Mucosa of gallbladder (tissue), 1 donor: Measurements from ENCODE around the gene CDK12. TPM values are rescaled to one million over a fixed set of nuclear protein-coding genes. Genes with fewer than 3 reads are reported as not detected.
"Not testable (repeated sequence)": the region's sequence is repeated elsewhere in the genome, so short reads cannot be mapped to it uniquely, and the experiment has no call there.

Experiments
- DNase-seq: peaks from one replicate; pipeline ENCODE4 v3.0.0-alpha.2; 2020; ENCODE audit warnings: low spot score
- total RNA-seq: library from RNA; stranded (reverse); gene quantifications from one replicate; pipeline ENCODE4 v1.2.1, GENCODE V29; 2021
- donor health status: DM: no; HTN: no; CAD: no.

Gene CDK12
- total RNA-seq, 1 donor from 2014 or later, result 56.9 TPM

GRCh38 chr17:39507511-39507910 lies 46.2 kb downstream of the CDK12 start:
- DNase-seq, result no peak

- no peak for DNase-seq
These were observed 47.7 kb downstream of the CDK12 start for GRCh38 chr17:39508987-39509386.

GRCh38 chr17:39513309-39513708 lies 52.0 kb downstream of the CDK12 start:
- DNase-seq, result no peak

- no peak for DNase-seq
These were observed 52.6 kb downstream of the CDK12 start for GRCh38 chr17:39513915-39514314.

DNA sequence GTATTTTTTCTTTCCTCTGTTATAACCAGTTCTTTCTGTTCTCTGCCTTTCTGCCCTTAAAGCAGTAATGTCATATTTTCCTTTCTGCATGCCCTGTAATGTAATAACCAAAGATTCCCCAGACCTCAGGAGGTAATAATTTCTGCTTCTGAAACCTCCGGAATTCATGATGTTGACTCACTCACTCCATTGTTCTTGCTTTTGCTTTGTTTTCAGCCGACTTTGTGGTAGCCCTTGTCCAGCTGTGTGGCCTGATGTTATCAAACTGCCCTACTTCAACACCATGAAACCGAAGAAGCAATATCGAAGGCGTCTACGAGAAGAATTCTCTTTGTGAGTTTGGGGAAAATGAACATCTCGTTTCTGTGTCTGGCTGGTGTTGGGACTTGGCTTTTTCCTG lies 55.9 kb downstream of the CDK12 start:
- no peak for DNase-seq

DNA sequence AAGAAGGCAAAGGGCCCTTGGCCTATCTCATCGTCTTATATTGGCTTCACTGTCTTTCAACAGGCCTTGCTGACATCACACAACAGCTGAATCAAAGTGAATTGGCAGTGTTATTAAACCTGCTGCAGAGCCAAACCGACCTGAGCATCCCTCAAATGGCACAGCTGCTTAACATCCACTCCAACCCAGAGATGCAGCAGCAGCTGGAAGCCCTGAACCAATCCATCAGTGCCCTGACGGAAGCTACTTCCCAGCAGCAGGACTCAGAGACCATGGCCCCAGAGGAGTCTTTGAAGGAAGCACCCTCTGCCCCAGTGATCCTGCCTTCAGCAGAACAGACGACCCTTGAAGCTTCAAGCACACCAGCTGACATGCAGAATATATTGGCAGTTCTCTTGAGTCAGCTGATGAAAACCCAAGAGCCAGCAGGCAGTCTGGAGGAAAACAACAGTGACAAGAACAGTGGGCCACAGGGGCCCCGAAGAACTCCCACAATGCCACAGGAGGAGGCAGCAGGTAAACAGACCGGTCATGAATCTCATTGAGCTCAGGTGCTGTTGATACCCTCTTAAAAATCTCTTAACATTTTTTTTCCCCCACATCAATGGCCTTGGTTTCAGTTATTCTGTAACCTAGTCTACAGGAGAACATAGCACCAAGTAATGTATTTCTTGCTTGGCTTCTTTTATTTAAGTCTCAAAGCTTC lies 64.7 kb downstream of the CDK12 start:
- DNase-seq, result no peak

DNA sequence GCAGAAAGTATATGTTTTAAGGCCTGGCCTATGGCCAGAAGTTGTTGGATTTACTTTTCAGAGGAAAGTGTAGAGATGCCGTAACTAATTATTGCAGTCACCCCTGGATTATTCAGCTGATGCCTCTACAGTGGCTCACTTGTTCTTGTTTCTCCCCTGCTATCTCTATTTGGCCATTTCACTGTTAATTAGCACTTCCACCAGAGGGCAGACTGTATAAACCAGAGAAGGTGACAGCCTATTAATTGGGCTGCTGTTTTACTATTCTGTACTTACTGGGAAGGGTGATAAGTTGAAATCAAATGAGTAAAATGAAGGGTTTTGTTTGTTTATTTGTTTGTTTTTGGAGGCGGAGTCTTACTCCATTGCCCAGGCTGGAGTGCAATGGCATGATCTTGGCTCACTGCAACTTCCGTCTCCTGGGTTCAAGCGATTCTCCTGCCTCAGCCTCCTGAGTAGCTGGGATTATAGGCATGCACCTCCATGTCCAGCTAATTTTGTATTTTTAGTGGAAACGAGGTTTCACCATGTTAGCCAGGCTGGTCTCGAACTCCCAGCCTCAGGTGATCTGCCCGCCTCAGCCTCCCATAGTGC lies 66.0 kb downstream of the CDK12 start:
- DNase-seq, result no peak

DNA sequence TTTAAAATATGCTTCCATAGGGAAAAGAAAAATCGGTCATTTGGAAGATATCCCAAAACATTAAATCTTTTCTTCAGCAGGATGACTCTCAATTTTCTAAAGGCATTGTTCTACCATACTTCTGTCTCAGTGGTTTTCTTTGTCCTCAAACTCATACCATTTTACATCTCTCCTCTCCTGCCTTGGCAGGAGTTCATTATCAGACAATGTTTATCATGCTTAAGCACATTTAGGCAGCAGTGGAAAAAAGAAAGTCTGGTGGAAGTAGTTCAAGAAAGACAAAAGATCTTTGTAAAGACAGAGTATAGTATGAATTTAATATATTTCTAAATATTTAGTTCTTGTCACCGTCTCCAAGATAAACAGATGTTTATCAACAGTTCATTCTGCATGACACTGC lies 68.2 kb downstream of the CDK12 start:
- no peak for DNase-seq

- no peak for DNase-seq
These were observed 69.2 kb downstream of the CDK12 start for GRCh38 chr17:39530513-39530912.

GRCh38 chr17:39531252-39531651 lies 70.0 kb downstream of the CDK12 start:
- no peak for DNase-seq

- no peak for DNase-seq
These were observed 72.6 kb downstream of the CDK12 start for GRCh38 chr17:39533891-39534290.

DNA sequence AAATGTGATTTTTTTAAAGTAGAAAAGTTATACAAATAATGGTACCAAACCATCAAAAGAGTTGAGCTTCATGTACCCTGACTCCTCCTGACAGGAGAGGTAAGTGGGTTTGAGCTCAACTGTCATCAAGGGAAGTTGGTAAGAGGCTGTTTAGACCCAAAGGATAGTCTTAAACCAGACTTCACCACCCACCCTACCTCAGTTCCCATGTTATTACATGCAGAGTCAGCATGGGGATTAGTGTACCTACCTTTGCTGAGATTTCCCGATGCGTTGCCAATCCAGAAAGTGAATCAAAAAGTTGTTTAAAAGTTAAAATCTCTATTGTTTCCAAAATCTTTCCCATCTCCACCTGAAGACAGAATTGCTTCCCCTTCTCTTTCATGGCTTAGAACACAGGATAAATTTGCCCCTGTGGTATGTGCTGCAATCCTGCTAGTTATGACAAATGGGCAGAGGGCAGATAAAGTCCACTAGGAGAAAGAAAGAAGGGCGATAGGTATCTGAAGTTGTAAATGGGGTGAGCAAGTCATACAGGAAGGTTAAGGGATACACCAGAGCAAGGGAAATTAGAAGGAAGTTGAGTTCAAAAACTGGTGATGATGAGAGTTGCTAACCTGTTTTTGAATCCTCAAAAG lies 73.6 kb downstream of the CDK12 start:
- DNase-seq, result no peak

DNA sequence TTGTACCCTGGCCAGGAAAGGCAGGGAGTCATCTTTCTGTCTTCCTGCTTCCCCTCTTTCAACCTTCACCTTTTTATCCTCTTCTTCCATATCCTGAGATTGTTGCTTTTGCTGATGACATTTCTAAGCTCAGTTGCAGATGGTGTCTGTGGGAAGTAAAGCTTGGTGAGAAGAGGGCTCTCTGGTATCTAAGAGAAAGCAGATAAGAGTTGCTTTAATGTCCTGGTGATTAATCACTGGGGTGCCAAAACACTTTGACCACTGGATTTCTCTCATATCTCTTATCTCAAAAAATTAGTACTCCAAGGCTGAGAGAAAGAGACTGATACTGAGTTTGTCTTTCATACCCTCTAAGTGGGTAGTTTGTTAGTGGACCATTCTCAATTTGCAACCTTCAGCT lies 75.2 kb downstream of the CDK12 start:
- no peak for DNase-seq

DNA sequence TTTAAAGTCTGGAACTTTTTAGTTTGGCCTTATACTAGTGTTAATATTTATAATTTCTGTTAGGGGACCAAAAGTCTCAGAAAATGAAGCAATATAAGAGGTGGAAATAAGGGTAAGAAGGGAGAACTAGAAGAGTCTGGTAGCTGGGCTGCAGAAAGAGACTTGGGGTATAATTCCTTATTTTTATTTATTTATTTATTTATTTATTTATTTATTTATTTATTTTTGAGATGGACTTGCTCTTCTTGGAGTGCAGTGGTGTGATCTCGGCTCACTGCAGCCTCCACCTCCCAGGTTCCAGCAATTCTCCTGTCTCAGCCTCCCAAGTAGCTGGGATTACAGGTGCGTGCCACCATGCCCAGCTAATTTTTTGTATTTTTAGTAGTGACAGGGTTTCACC lies 76.1 kb downstream of the CDK12 start:
- not testable (repeated sequence) for DNase-seq

DNA sequence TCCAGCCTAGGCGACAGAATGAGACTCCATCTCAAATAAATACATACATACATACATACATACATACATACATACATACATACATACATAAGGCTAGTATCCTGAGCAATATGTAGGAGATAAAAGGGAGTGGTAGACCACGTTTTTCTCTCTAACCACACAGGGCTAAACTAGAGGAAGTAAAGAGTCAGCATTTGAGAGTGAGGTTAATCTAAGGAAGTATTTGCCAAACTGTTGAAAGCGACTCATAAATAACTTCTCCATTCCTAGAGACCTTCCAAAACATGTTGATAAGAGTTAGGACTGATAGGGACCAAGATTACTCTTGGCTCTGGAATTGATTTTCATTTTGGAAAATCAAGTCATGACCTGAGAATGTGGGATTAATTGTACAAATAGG lies 77.6 kb downstream of the CDK12 start:
- DNase-seq, result no peak

DNA sequence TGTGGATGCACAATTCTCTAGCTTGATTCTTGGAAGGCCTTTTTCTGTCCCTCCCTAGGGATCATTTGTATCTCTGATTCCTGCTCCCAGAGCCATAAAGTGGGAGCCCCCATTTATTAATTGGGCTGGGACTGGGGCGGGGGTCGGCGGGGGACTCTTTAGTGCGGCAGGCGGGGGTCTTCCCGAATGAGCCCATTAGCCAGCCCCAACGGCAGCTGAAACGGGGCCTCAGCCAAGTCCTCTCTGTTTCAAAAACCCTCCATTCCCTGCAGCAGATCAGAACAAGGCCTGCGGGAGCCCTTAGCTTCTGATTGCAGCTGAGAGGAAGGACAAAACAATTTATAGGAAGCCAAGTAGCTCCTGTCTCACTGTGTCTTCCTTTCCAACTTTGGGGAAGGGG lies 79.3 kb downstream of the CDK12 start:
- DNase-seq, result no peak

DNA sequence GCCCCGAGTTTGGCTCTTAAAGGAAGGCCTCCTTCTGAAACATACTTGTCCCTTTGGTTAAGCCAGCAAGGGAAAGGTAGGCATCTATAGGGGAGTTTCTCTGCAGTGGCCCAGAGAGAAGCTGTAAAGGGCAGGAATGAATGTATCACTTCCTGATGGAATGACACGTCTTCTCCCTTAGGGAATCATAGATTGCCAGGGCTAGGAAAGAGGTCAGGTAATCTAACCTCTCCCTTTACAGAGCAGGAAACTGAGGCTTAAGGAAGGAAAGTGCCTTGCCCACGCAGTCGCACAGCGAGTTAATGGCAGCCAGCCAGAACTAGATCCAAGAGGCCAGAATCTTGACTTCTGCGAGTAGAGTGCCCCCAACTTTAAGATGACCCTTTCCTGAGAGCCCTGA lies 80.4 kb downstream of the CDK12 start:
- DNase-seq, result no peak

- DNase-seq, result no peak
These were observed 81.9 kb downstream of the CDK12 start for GRCh38 chr17:39543176-39543575.

- DNase-seq, result no peak
These were observed 82.4 kb downstream of the CDK12 start for GRCh38 chr17:39543664-39544063.

GRCh38 chr17:39544361-39544760 lies 83.1 kb downstream of the CDK12 start:
- DNase-seq, result not testable (repeated sequence)

- DNase-seq, result peak; percentile 65
These were observed 86.6 kb downstream of the CDK12 start for GRCh38 chr17:39547713-39548478.

DNA sequence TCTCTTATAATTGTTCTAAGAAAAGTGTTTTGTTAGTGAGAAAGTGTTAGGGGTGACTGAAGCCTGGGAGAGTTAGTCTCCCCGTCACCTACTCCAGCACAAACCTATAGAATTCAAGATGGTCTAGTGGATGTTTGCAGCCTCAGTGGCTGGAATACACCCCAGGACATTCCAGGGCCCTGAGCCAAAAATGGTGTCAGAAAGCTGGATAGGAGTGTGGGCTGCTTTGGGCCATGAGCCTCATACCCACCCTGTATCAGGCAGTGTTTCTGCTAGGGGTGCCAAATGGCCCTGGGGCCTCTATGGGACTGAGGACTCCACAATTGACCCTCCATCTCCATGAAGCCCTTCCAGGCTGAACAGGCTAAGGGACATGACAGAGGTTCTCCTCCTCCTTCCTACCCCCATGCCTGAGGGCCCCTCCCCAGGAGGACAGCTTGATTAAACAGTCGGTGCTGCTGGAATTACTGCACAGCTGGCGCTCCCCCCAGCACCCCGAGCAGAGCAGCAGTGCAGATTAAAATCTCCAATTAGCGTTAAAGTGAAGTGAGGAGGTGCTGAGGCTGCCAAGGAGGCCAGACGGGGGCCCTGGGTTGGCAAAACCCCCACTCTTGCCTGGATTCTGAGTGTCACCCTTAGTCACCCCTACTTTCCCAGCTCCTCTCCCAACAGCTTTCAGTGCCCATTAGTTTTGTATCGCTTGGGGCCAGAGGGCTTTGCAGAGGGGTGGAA lies 87.4 kb downstream of the CDK12 start:
- DNase-seq, result no peak
